H1 (cell line): ENCODE results near the gene INCENP. TPM values are rescaled to one million over a fixed set of nuclear protein-coding genes. Genes with fewer than 3 reads are reported as not detected.

ENCODE experiments used
- CTCF ChIA-PET: fragments of 300-600 bp; sonication (Branson Sonifier 250); formaldehyde crosslinking; loops from one replicate; lab custom pipeline; 2021; ENCODE audit not compliant: partially characterized antibody; lab: Charles Lee
- POLR2A ChIA-PET: fragments of 300-600 bp; sonication (Branson Sonifier 250); formaldehyde crosslinking; loops from one replicate; lab custom pipeline; 2021; ENCODE audit warnings: inconsistent platforms; ENCODE audit not compliant: partially characterized antibody; lab: Charles Lee
- DNase-seq, 2 experiments: peaks; one replicate each; pipeline versions ENCODE4 v3.0.0 to v3.0.0-alpha.2; 2010 to 2022; ENCODE audit warnings: low spot score in 2 of 2, low read depth in 1 of 2, mixed read lengths in 1 of 2
- FAIRE-seq: peaks from 2 replicates; lab custom pipeline; 2011; peaks lifted over from hg19 to GRCh38; lab: Jason Lieb, UNC
- H2AFZ ChIP-seq: 2 replicates; pipeline ENCODE4 v1.8.1; 2012; ENCODE audit warnings: low read length, inconsistent platforms
- H2AK5ac ChIP-seq: 2 replicates; pipeline ENCODE4 v1.6.1; 2013; ENCODE audit warnings: low read depth, low read length
- H2BK120ac ChIP-seq: replicated peaks from 2 replicates; pipeline ENCODE3; 2013; ENCODE audit warnings: low read depth, low read length, inconsistent platforms
- H2BK12ac ChIP-seq: 2 replicates; pipeline ENCODE4 v1.6.1; 2013; ENCODE audit warnings: low read depth, low read length
- H2BK15ac ChIP-seq: 2 replicates; pipeline ENCODE4 v1.6.1; 2013; ENCODE audit warnings: low read length
- H2BK20ac ChIP-seq: 2 replicates; pipeline ENCODE4 v1.6.1; 2013; ENCODE audit warnings: low read length
- H2BK5ac ChIP-seq: 2 replicates; pipeline ENCODE4 v1.6.1; 2013; ENCODE audit warnings: low read depth, low read length
- H3K14ac ChIP-seq: 2 replicates; pipeline ENCODE4 v1.6.1; 2013; ENCODE audit warnings: inconsistent platforms; ENCODE audit not compliant: insufficient read length
- H3K18ac ChIP-seq: 2 replicates; pipeline ENCODE4 v1.6.1; 2013; ENCODE audit warnings: low read length; ENCODE audit errors: extremely low read depth
- H3K23ac ChIP-seq: 2 replicates; pipeline ENCODE4 v1.6.1; 2013; ENCODE audit warnings: inconsistent platforms; ENCODE audit not compliant: insufficient read length
- H3K23me2 ChIP-seq: 2 replicates; pipeline ENCODE4 v1.6.1; 2013; ENCODE audit warnings: low read depth, low read length
- H3K27ac ChIP-seq: 2 replicates; pipeline ENCODE4 v1.6.1; 2011; ENCODE audit warnings: low read depth, low read length, inconsistent platforms
- H3K27me3 ChIP-seq, 4 experiments: replicated peaks in 1 of 4; 1 replicate in 1 of 4; 2 replicates in 3 of 4; pipeline versions ENCODE4 v1.6.1 to v1.8.1; 2011 to 2013; ENCODE audit warnings: low read length in 3 of 4, mild to moderate bottlenecking in 3 of 4, inconsistent platforms in 2 of 4, mixed read lengths in 2 of 4, moderate library complexity in 1 of 4; ENCODE audit not compliant: control insufficient read depth in 3 of 4, insufficient read depth in 3 of 4; ENCODE audit errors: extremely low read depth in 1 of 4
- H3K36me3 ChIP-seq, 4 experiments: 2 replicates each; pipeline versions ENCODE4 v1.6.1 to v1.8.1; 2011 to 2013; ENCODE audit warnings: mild to moderate bottlenecking in 4 of 4, low read length in 3 of 4, moderate library complexity in 2 of 4, control low read depth in 1 of 4, inconsistent platforms in 1 of 4; ENCODE audit not compliant: insufficient read depth in 4 of 4, control insufficient read depth in 2 of 4
- H3K4ac ChIP-seq: replicated peaks from 2 replicates; pipeline ENCODE3; 2013; ENCODE audit warnings: low read length, low read depth, mixed read lengths, inconsistent platforms; ENCODE audit not compliant: insufficient read length
- H3K4me1 ChIP-seq, 4 experiments: replicated peaks in 1 of 4; 1 replicate in 1 of 4; 2 replicates in 3 of 4; pipeline versions ENCODE4 v1.6.1 to v1.8.1; 2011 to 2013; ENCODE audit warnings: low read length in 3 of 4, inconsistent platforms in 2 of 4, mixed read lengths in 1 of 4; ENCODE audit not compliant: insufficient read depth in 4 of 4, control insufficient read depth in 3 of 4
- H3K4me2 ChIP-seq, 2 experiments: 2 replicates each; pipeline versions ENCODE4 v1.6.1 to v1.8.1; 2011 to 2013; ENCODE audit warnings: low read depth in 2 of 2, low read length in 2 of 2, control low read depth in 1 of 2, inconsistent platforms in 1 of 2, mild to moderate bottlenecking in 1 of 2; ENCODE audit not compliant: insufficient read depth in 1 of 2
- H3K4me3 ChIP-seq, 4 experiments: fragments of 200-600, 300-600 bp in 1 of 4; sonication (generic), shearing (Covaris generic), sonication (Bioruptor Twin) in 1 of 4; 2 replicates each; pipeline versions ENCODE4 v1.5.1 to v1.8.1; 2011 to 2016; ENCODE audit warnings: low read length in 4 of 4, low read depth in 3 of 4, control low read depth in 2 of 4, inconsistent platforms in 2 of 4, mild to moderate bottlenecking in 2 of 4, mixed read lengths in 1 of 4, moderate library complexity in 1 of 4; ENCODE audit not compliant: insufficient read depth in 2 of 4; ENCODE audit errors: extremely low read depth in 1 of 4
- H3K56ac ChIP-seq: replicated peaks from 2 replicates; pipeline ENCODE3; 2013; ENCODE audit warnings: low read depth, mild to moderate bottlenecking, mixed read lengths, low read length, inconsistent platforms; ENCODE audit not compliant: insufficient read length
- H3K79me1 ChIP-seq: 2 replicates; pipeline ENCODE4 v1.6.1; 2013; ENCODE audit warnings: low read depth, low read length, control low read depth
- H3K79me2 ChIP-seq, 2 experiments: 2 replicates each; pipeline versions ENCODE4 v1.6.1 to v1.8.1; 2012 to 2013; ENCODE audit warnings: low read length in 2 of 2, mild to moderate bottlenecking in 2 of 2, inconsistent platforms in 1 of 2; ENCODE audit not compliant: insufficient read depth in 2 of 2, control insufficient read depth in 1 of 2
- H3K9ac ChIP-seq, 4 experiments: replicated peaks in 1 of 4; 1 replicate in 1 of 4; 2 replicates in 3 of 4; pipeline versions ENCODE4 v1.6.1 to v1.8.1; 2011 to 2013; ENCODE audit warnings: low read depth in 3 of 4, low read length in 3 of 4, control low read depth in 2 of 4, mild to moderate bottlenecking in 2 of 4, moderate library complexity in 2 of 4, inconsistent platforms in 1 of 4; ENCODE audit errors: extremely low read depth in 1 of 4
- H3K9me3 ChIP-seq, 2 experiments: 2 replicates each; pipeline versions ENCODE4 v1.6.1 to v1.8.1; 2012 to 2013; ENCODE audit warnings: mild to moderate bottlenecking in 2 of 2, moderate library complexity in 2 of 2, control low read depth in 1 of 2, inconsistent platforms in 1 of 2, low read depth in 1 of 2, low read length in 1 of 2, mixed read lengths in 1 of 2; ENCODE audit not compliant: insufficient read depth in 2 of 2
- H4K20me1 ChIP-seq, 2 experiments: replicated peaks in 1 of 2; 2 replicates each; pipeline versions ENCODE3 to v1.8.1; 2011 to 2013; ENCODE audit warnings: inconsistent platforms in 2 of 2, low read length in 2 of 2, mild to moderate bottlenecking in 1 of 2; ENCODE audit not compliant: insufficient read depth in 2 of 2, control insufficient read depth in 1 of 2
- H4K5ac ChIP-seq: 2 replicates; pipeline ENCODE4 v1.6.1; 2013; ENCODE audit warnings: low read length, low read depth, mixed read lengths, inconsistent platforms; ENCODE audit not compliant: insufficient read length
- H4K8ac ChIP-seq: 2 replicates; pipeline ENCODE4 v1.8.0; 2013; ENCODE audit warnings: mild to moderate bottlenecking, moderate library complexity, low read length, inconsistent platforms; ENCODE audit not compliant: insufficient read depth; ENCODE audit errors: extremely low read depth
- H4K91ac ChIP-seq: replicated peaks from 2 replicates; pipeline ENCODE3; 2013; ENCODE audit warnings: low read length, mixed read lengths, inconsistent platforms; ENCODE audit not compliant: insufficient read length
- CBX5 ChIP-seq: fragments of 300-800, 300-1000 bp; sonication (generic); IDR thresholded peaks from 2 replicates; pipeline ENCODE4 v1.7.1; 2016; ENCODE audit warnings: antibody characterized with exemption, low read length, low read depth
- CHD2 ChIP-seq: IDR thresholded peaks from 2 replicates; pipeline ENCODE4 v1.6.1; 2012; ENCODE audit warnings: low read length, improper control_type of control experiment
- CTBP2 ChIP-seq: IDR thresholded peaks from 2 replicates; pipeline ENCODE4 v1.7.0; 2011; ENCODE audit warnings: borderline replicate concordance, mild to moderate bottlenecking, moderate library complexity, mixed read lengths, low read length; ENCODE audit not compliant: insufficient read depth, insufficient read length
- EGR1 ChIP-seq: IDR thresholded peaks from 2 replicates; pipeline ENCODE4 v1.6.1; 2011; ENCODE audit warnings: low read depth, low read length, borderline replicate concordance
- POLR2AphosphoS5 ChIP-seq: IDR thresholded peaks from 2 replicates; pipeline ENCODE4 v1.6.1; 2011; ENCODE audit warnings: low read depth, low read length
- SP2 ChIP-seq: IDR thresholded peaks from 2 replicates; pipeline ENCODE4 v1.6.1; 2012; ENCODE audit warnings: mild to moderate bottlenecking, low read length, inconsistent platforms
- SUZ12 ChIP-seq: fragments of 200-600 bp; sonication (generic); IDR thresholded peaks from 2 replicates; pipeline ENCODE4 v1.6.1; 2012; ENCODE audit warnings: mild to moderate bottlenecking, inconsistent platforms, low read length, moderate library complexity, mixed read lengths
- TBP ChIP-seq: IDR thresholded peaks from 2 replicates; pipeline ENCODE4 v1.6.1; 2011; ENCODE audit warnings: low read depth, low read length, improper control_type of control experiment
- ZNF274 ChIP-seq: IDR thresholded peaks from 2 replicates; pipeline ENCODE4 v1.7.0; 2012; ENCODE audit warnings: low read length, borderline replicate concordance; ENCODE audit errors: extremely low read depth
- WGBS, 2 experiments: shearing (Covaris generic) in 1 of 2; methylation state at CpG; one replicate each; pipeline versions ENCODE4 v1.1.6 to v1.1.7; 2013 to 2015; ENCODE audit warnings: low lambda C conversion rate in 2 of 2, mixed read lengths in 2 of 2, inconsistent platforms in 1 of 2, low coverage in 1 of 2, missing lambda C conversion rate in 1 of 2; ENCODE audit not compliant: insufficient replicate concordance in 2 of 2, insufficient coverage in 1 of 2, insufficient read length in 1 of 2; ENCODE audit errors: extremely low coverage in 1 of 2, missing lambda C conversion rate in 1 of 2; 5-methylcytosine and 5-hydroxymethylcytosine counted together
- polyA plus RNA-seq, 7 experiments: library from polyadenylated mRNA; depleted of rRNA in 3 of 7; stranded (reverse) in 5 of 7; unstranded in 2 of 7; fragments of >200 nt in 5 of 7; fragments of 200-250 nt in 2 of 7; gene quantifications; 1 replicate in 5 of 7; 2 replicates in 1 of 7; 4 replicates in 1 of 7; pipeline versions ENCODE4 v1.2.1 to v1.2.3, GENCODE V29; 2011 to 2013; ENCODE audit warnings: missing spikeins in 2 of 7, mixed read lengths in 2 of 7
- total RNA-seq: library from RNA; stranded (reverse); fragmentation: NEBNext Ultra II Directional; extraction: Animal tissue kit (Norgen Biotek cat#: 25700); gene quantifications from 2 replicates; pipeline ENCODE4 v1.2.1, GENCODE V29; 2021

The INCENP gene
- total and polyA plus RNA-seq, 2 of the 8 experiments (the other 6 are each of a cell fraction or from before 2014, with no cell fraction given), result 25.4 to 132 TPM

DNA sequence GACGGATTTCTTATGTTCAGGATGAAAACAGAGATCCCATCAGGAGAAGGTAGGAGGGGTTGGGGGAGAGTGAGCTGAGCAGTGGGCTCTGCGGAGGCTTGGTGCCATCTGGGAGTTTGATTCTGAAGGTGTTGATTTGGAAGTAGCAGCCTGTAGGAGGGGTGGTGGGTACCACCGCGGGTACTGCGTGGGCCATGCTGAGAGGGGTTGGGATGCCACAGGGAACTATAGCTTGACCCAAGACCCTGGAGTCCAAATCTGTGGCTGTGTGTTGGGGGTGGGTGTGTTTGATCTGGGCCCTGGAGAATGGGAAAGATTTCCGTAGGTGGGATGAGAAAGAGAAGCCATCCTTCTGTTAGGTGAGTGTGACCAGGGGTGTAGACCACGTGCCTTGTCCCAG lies 5.0 kb downstream of the INCENP start:
- Histone ChIP-seq H2BK120ac (no peak overlapping the region), H3K18ac (no peak overlapping the region), H3K56ac (no peak overlapping the region), H4K20me1 (peaks cover 38 to 47% of the 10 kb centered on the region in 2 experiments), H3K9ac (no peak overlapping the region), H3K9me3 (no peaks in the 10 kb centered on the region), H3K23me2 (peaks cover 9% of the 10 kb centered on the region), H4K91ac (no peak overlapping the region), H4K5ac (no peak overlapping the region), H2BK15ac (no peak overlapping the region), H3K4ac (no peak overlapping the region), H2AFZ (no peak overlapping the region), H2BK5ac (no peak overlapping the region), H3K27ac (no peak overlapping the region), H3K27me3 (no peaks in the 10 kb centered on the region), H4K8ac (no peak overlapping the region), H3K79me1 (peaks cover 41% of the 10 kb centered on the region), H2BK20ac (no peak overlapping the region), H3K4me3 (no peak overlapping the region), H3K79me2 (peaks cover 48 to 99% of the 10 kb centered on the region in 2 experiments), H2BK12ac (no peak overlapping the region), H3K14ac (no peak overlapping the region), H3K4me1 (peaks cover 0 to 11% (median 7%) of the 10 kb centered on the region in 4 experiments; a peak in 5 of 7 replicates), H2AK5ac (no peak overlapping the region), H3K23ac (no peak overlapping the region), H3K36me3 (peaks cover 20 to 33% (median 29%) of the 10 kb centered on the region in 4 experiments), H3K4me2 (no peak overlapping the region)
- FAIRE-seq (no peak), DNase-seq (no peak)
- CTCF ChIA-PET, result interaction anchor here (1.1 to 1.2 kb wide), 2 partner anchors 21 to 259 kb away, joined by 4 read pairs; no protein-coding TSS in a partner anchor
- WGBS, 2 experiments, result 85% methylated on average over 7 of the region's 7 CpGs; no CpG with 5 or more reads in 1 of the 2 experiments
- POLR2A ChIA-PET, result interaction anchor here (0.9 kb wide), 1 partner anchor 23 kb away, joined by 4 read pairs; no protein-coding TSS in a partner anchor
- TF ChIP-seq CTBP2, result no peak
- no peak for TF ChIP-seq SUZ12
- TF ChIP-seq SP2, result no peak
- no peak for TF ChIP-seq EGR1
- no peak for TF ChIP-seq CHD2
- no peak for TF ChIP-seq CBX5
- no peak for TF ChIP-seq TBP
- TF ChIP-seq POLR2AphosphoS5, result no peak
- no peak for TF ChIP-seq ZNF274
